Stimulated activated naive CD8-positive, alpha-beta T cell treated with anti-CD3 and anti-CD28 coated beads, Interleukin-15, Interleukin-2, amounts not matched to agents 100 U/mL and 50 U/mL, for 24 hours (primary cell): Measurements from ENCODE around the gene CCL3.
"Not testable (repeated sequence)": the region's sequence is repeated elsewhere in the genome, so short reads cannot be mapped to it uniquely, and the experiment has no call there.

Experiments
- ATAC-seq: fragments of 150-1000 bp; cut with Tn5 transposase; one replicate; pipeline ENCODE4 v1.10.0; 2021
- DNase-seq: peaks from one replicate; pipeline ENCODE4 v3.0.0; 2021

The CCL3 gene

DNA sequence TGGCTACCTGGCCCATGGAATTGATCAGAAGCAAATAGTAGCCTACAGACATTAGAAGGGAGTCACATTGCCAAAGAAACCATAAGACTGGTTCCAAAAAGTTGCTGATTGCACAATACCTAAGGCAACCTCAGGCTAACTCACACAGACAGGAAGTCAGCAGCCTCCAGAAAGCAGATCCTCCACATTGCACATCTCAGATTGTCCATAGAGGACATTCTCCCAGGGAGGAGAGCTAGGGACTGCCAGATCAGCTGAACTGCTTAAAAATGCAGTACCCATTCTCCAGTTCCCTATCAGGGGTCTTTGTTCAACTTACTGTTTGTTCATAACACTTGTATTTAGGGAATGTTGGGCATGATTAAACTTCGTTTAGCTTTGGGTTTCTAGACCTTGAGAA, 4.2 kb downstream of the CCL3 start:
- DNase-seq: no peak
- ATAC-seq: no peak

DNA sequence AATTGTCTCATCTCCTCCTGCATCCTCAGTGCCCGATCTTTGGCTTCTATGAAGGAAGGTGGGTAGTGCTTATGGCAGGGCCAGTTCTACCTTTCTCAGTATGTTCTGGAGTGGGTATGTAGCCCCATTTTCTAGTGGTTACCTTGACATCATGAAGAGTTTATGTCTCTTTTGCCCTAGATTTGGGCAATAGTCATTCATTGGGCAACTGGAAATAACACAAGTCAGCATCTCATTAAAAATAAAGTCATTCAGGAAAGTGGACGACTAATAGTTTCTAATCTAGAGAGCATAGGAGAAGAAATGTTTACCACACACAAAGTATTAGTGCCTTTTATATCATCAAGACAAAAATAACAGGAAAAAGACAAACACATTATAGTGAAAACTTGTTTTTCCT, 6.3 kb downstream of the CCL3 start:
- ATAC-seq, DNase-seq: not testable (repeated sequence)

DNA sequence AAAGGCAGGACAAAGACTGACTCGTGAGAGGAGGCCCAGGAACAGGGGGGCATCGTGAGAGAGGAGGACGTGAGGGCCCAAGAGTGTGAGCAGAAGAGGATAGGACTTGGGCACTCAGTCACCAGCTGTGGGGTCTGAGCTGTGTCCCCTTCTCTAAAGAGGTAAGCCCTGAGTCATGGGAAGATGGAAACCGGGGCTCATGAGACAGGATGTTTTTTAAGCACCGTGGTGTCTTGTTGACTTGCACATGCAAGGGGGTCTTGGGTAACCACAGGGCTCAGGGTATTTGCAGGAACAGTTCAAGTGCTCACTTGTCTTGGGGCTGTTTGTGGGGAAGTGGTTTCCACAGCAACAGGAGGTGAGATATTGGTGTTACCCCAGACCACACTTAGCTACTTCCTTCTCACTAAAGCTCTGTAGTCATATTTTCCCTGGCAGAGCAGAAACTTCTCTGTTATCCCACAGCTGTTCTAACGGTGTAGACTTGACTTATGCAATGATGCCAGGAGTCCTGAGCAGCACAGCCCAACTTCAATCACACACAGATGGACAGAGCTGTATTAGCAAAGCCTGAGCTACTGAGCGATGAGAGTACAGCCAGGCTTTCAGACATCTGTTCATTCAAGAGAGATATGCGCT, 7.3 kb downstream of the CCL3 start:
- DNase-seq (peak; percentile 63), ATAC-seq (peak; percentile 90)

GRCh38 chr17:36081681-36082471, 8.1 kb downstream of the CCL3 start:
- DNase-seq, ATAC-seq: not testable (repeated sequence)

- ATAC-seq: peak; percentile 66
- no peak for DNase-seq
These were observed 15.6 kb downstream of the CCL3 start for GRCh38 chr17:36074365-36074764.

DNA sequence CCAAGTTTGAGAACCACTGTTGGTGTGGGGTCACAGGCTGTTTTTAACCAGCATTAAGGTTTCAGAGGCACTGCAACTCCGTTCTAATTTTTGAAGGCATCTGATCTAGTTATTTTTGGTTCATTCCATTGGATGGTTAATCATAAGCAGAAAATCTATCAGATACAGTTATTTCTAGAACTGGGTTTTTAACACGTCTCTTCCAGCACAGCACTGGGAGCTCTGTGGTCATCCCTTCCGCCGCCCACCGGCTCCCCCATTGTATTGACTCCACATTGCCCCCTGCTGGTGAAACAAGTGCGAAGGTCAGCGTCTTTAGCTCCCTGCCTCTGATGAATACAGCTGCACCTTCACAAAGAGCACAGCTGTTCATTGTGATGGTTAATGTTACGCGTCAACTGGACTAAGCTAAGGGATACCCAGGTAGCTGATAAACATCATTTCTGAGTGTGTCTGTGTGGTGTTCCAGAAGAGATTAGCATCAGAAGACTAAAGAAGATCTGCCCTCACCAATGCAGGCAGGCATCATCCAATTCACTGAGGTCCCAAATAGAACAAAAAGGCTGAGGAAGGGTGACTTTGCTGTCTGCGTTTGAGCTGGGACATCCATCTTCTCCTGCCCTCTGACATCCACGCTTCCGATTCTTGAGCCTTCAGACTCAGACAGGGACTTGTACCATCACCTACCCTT, 17.4 kb downstream of the CCL3 start:
- DNase-seq (peak; percentile 89), ATAC-seq (peak; percentile 90)

DNA sequence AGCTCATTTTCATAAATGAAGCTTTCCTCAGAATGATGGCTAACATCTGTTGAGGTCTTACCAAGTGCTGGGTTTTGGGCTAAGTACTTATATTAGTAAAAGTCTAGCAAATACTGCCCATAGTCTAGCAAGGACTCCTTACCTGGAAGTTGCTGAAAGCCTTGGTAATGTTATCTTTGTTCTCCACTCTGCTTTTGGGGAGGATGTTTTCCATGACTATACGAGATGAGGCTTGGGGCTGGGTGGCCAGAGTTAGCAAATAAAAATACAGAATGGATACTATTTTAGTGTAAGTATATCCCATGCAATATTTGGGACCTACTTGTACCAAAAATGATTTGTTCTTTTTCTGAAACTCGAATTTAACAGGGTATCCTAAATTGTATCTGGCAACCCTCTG, 18.2 kb downstream of the CCL3 start:
- DNase-seq: no peak
- no peak for ATAC-seq

DNA sequence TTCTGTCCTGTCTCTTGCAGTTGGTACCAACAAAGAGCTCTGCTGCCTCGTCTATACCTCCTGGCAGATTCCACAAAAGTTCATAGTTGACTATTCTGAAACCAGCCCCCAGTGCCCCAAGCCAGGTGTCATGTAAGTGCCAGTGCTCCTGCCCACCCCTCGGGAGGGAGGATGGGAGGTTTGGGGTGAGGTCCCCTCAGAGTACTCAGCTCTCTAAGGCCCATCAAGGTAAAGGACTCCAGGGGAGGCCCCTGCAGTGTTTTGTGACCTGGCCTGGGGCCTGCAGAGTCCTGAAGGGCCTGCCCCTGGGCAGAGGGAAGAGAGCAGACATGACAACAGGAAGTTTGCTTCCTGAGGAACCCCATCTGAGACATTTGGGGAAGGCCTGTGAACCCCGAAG, 19.5 kb downstream of the CCL3 start:
- ATAC-seq: no peak
- no peak for DNase-seq

DNA sequence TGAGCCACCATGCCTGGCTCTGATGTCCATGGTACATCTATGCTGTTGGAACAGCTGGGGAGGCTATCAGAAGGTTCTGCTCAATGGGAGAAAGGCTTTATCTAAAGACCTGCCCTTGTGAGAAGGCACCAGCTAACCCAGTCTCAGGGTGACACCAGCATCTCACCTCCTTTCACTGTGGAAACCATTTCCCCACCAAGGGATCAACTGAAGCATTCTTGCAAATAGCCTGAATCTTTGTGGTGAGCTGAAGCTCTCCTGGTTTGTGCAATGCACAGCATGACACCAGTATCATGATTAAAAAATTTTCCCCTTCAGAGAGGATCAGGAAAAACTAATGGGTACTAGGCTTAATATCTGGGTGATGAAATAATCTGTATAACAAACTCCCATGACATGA, 20.8 kb downstream of the CCL3 start:
- ATAC-seq (no peak), DNase-seq (no peak)

- ATAC-seq: no peak
These were observed 21.4 kb downstream of the CCL3 start for GRCh38 chr17:36068524-36068923.

GRCh38 chr17:36066365-36066985, 23.5 kb downstream of the CCL3 start:
- DNase-seq (no peak), ATAC-seq (peak; percentile 79)

More at GRCh38 chr17:36068524-36068923, 21.4 kb downstream of the CCL3 start:
- DNase-seq: no peak

GRCh38 chr17:36063786-36064541, 26.0 kb downstream of the CCL3 start, which contains the start of gene CCL18:
Gene CCL18, plus strand, starts transcription at chr17:36064272. Its CDS starts 71 bp downstream, at chr17:36064343.
- ATAC-seq (no peak), DNase-seq (no peak)

DNA sequence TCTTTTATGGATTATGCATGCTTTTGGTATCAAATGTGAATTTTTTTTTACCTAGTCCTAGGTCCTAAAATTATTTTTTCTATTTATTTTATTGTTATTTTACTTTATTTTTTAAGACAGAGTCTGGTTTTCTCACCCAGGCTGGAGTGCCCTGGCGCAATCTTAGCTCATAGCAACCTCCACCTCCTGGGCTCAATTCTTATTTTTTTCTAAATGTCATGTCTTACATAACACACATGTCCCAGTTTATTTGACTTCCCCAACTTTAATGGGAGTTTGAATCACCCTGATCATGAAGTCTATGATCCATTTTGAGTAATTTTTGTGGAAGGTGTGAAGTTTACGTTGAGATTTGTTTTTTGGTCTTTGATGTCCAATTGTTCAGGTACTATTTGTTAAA, 29.1 kb downstream of the CCL3 start:
- ATAC-seq (no peak), DNase-seq (no peak)

DNA sequence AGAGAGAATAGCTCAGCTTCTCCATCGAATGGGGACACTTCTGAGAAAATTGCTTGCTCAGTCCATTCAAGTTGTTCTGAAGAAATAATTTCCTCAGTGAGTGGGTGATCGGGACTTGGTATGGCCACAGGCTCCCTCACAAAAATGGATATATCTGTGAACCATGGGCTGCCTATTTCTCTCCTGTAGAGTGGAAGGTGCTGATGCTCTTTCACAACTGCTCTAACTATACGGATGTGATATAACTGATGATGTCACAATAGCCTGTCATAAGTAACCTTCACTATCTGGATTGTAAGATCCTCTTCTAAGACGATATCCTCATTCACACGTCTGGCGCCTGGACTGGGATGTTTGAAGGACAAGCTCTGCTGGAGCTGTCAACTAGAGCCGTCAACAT, 30.5 kb downstream of the CCL3 start:
- DNase-seq: no peak

GRCh38 chr17:36057911-36058310, 32.0 kb downstream of the CCL3 start:
- DNase-seq (no peak), ATAC-seq (no peak)

More for the DNA sequence above, 30.5 kb downstream of the CCL3 start:
- no peak for ATAC-seq

- ATAC-seq (peak; percentile 19), DNase-seq (no peak)
These were observed 33.9 kb downstream of the CCL3 start for GRCh38 chr17:36055921-36056520.

GRCh38 chr17:36055171-36055570, 34.8 kb downstream of the CCL3 start:
- no peak for ATAC-seq
- no peak for DNase-seq

GRCh38 chr17:36049643-36050042, 40.3 kb downstream of the CCL3 start:
- no peak for ATAC-seq
- no peak for DNase-seq

DNA sequence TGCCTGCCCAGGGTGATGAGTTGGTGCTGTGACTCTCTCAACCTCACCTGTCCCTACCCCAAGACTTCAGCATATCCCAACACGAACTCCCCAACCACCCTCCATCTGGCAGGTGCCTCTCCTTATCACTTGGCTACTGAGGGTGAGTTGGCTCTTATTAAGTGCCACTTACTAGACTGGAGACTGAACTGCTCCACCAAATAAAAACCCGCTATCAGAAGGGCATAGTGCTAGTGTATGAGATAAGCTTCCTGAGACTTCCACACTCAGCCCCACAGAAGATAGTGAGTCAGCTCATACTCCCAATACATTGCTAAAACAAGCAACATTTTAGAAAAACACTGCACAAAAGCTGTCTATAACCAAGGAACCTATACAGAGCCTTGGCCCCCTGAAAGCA, 41.9 kb downstream of the CCL3 start:
- no peak for DNase-seq
- no peak for ATAC-seq
